ENCODE data around the gene EFCAB9.
"Not testable (repeated sequence)": the region's sequence is repeated elsewhere in the genome, so short reads cannot be mapped to it uniquely, and the experiment has no call there.

The EFCAB9 gene
- 0 to 0.19 (median 0) reads per million in 3 donors for total RNA-seq

DNA sequence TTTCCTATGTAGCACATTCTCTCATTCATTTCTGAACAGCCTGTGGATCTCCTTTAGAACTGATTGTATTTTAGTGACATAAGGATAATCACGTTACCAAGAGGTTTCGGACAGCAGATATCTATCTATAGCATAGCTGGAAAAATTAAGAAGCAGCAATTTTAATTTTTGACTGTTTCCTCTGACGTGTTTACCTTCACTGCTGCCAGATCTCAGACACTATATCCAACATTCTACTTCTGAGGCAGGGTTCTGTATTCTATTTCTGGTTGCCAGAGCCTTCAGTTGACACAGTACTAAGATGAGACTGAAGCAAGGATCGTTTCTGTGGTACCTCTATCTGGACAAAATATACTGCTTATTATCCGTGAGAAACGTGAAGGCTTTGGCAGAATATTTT is at the start of gene EFCAB9:
Gene EFCAB9, plus strand, starts transcription at position 301 of the 400 bp plus-strand sequence. Its CDS starts 1 bp downstream, at position 302.
- Histone ChIP-seq H3K27me3 (replicated peaks; ENCODE audit: control insufficient read depth, insufficient read depth, low read length, poor library complexity, severe bottlenecking) (no peaks in the 10 kb centered on the region), H3K4me3 (ENCODE audit: insufficient read depth, low read depth, low read length, poor library complexity, severe bottlenecking) (no peak within 1 kb of the TSS), H3K27ac (ENCODE audit: insufficient read depth, low read length, poor library complexity, severe bottlenecking) (no peak within 1 kb of the TSS), H3K9me3 (ENCODE audit: control insufficient read depth, low read length) (no peaks in the 10 kb centered on the region), H3K4me1 (ENCODE audit: control insufficient read depth, insufficient read depth, low read length, poor library complexity, severe bottlenecking) (no peaks in the 10 kb centered on the region), H3K36me3 (ENCODE audit: control insufficient read depth, insufficient read depth, low read length) (no peaks in the 10 kb centered on the region)
- DNase-seq = no peak

DNA sequence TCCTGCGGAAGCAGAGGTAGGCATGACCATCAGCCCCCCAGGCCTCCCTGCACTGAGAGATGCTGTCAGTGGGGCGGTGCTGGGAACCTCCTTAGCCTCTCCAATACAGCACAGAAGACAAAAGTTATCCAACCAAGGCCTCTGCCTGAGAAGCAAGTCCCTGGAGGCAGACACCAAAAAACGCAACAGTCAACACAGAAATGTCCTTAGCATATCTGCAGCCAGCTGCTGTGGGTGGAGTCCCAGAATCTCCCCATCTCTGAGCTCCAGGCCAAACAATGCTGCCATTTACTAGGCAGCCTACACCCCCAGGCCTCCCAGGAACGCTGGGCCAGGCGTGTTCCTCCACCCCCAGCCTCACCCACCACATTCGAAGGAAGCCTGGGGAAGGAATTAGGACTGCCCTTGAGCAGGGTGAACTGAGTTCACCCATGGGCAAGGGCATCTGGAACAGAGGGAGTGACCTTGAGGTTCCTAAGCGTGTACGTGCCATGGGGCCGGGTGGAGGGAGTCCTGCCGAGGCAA is 49.6 kb upstream of the EFCAB9 start:
- no peak for DNase-seq
- Histone ChIP-seq H3K36me3 (ENCODE audit: control insufficient read depth, insufficient read depth, low read length) (peaks cover 38% of the 10 kb centered on the region), H3K27ac (ENCODE audit: insufficient read depth, low read length, poor library complexity, severe bottlenecking) (no peak overlapping the region), H3K4me1 (ENCODE audit: control insufficient read depth, insufficient read depth, low read length, poor library complexity, severe bottlenecking) (peaks cover 38% of the 10 kb centered on the region), H3K4me3 (ENCODE audit: insufficient read depth, low read depth, low read length, poor library complexity, severe bottlenecking) (no peak overlapping the region), H3K27me3 (replicated peaks; ENCODE audit: control insufficient read depth, insufficient read depth, low read length, poor library complexity, severe bottlenecking) (no peaks in the 10 kb centered on the region), H3K9me3 (ENCODE audit: control insufficient read depth, low read length) (no peaks in the 10 kb centered on the region)

DNA sequence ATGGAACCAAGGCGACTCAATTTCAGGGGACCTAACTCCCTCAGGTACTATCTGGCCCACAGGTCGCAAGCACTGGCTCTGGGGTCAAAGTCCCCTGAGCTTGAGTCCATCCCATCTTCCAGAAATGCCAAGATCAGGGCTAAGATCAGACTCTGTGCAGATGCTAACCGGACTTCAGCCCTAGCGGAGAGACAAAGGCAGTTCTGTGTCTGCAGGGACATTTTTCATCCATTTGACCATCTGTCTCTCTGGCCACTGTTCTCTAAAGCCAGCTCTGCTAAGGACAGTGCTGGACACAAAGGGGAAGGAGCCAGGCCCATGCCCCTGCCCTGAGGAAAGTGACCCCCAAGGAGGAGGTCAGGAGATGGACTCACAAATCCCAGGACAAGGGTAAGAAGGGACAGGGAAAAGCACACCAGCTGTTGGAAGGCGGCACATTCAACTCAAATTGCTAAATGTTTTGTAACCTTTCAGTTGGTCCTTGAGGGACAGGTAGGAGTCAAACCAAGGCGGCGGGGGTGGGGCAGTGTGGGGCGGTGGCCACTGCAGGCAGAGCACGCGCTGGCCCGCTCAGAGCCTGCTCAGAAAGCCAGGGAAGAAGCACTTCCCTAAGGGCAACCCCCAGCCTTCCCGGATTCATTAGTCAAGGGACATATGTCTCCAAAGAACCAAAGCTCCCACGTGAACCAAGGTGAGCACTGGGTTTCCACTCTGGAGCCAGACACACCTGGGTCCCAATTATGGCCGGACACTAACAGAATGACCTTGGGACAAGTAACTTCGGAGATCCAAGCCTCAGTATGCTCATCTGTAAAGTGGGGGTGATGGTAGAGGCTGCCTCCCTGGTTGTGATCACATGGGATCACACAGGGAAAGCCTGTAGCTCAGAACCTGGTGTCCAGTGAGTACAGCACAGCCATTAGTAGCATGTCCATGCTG is 48.8 kb upstream of the EFCAB9 start:
- Histone ChIP-seq H3K9me3 (ENCODE audit: control insufficient read depth, low read length) (no peaks in the 10 kb centered on the region), H3K27me3 (replicated peaks; ENCODE audit: control insufficient read depth, insufficient read depth, low read length, poor library complexity, severe bottlenecking) (no peaks in the 10 kb centered on the region), H3K4me1 (ENCODE audit: control insufficient read depth, insufficient read depth, low read length, poor library complexity, severe bottlenecking) (peaks cover 34% of the 10 kb centered on the region), H3K27ac (ENCODE audit: insufficient read depth, low read length, poor library complexity, severe bottlenecking) (no peak overlapping the region), H3K36me3 (ENCODE audit: control insufficient read depth, insufficient read depth, low read length) (peaks cover 38% of the 10 kb centered on the region), H3K4me3 (ENCODE audit: insufficient read depth, low read depth, low read length, poor library complexity, severe bottlenecking) (no peak overlapping the region)
- no peak for DNase-seq

DNA sequence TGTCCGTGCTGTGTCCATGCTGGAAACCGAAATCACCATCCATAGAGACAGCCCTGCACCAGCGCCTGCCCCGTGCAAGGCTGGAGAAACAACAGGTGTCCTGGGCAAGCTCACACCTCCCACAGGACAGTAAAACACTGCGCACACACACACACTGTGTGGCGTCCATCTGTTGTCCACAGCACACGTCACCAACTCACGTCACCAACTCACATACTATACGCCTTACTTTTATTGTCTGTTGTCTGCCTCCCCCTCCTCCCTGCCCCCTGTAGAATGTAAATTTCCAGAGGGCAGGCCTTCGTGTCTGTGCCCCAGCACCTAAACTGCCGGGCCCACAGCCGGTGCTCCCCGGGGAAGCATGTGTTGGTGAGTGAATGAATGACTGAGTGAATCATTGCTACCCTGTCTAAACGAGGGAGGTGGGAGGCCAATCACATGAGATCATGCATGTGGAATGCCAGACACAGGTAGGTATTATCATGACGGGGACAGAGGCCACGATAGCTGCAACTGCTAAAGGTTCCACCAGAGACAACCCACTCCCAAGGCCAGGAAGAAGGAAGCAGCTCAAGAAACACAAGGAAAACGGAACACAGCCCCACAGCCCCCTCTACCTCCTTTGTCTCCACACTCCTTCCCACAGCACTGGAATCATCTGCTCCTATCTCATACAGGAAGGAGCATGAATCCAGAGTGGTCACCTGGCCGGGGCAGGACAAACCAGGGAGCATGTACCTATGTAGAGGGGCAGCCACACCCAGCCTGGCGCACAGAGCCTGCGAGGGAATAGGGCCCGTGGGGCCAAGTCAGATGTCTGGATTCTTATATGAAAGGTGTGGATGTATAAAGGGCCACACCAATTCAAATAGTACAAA is 47.9 kb upstream of the EFCAB9 start:
- DNase-seq = no peak
- H3K9me3 ChIP-seq (ENCODE audit: control insufficient read depth, low read length) = no peaks in the 10 kb centered on the region
- peak overlapping the region; percentile 42 for H3K27ac ChIP-seq (ENCODE audit: insufficient read depth, low read length, poor library complexity, severe bottlenecking)
- no peak overlapping the region for H3K4me3 ChIP-seq (ENCODE audit: insufficient read depth, low read depth, low read length, poor library complexity, severe bottlenecking)
- H3K36me3 ChIP-seq (ENCODE audit: control insufficient read depth, insufficient read depth, low read length) = peaks cover 38% of the 10 kb centered on the region
- H3K27me3 ChIP-seq (replicated peaks; ENCODE audit: control insufficient read depth, insufficient read depth, low read length, poor library complexity, severe bottlenecking) = no peaks in the 10 kb centered on the region
- H3K4me1 ChIP-seq (ENCODE audit: control insufficient read depth, insufficient read depth, low read length, poor library complexity, severe bottlenecking) = peaks cover 42% of the 10 kb centered on the region

DNA sequence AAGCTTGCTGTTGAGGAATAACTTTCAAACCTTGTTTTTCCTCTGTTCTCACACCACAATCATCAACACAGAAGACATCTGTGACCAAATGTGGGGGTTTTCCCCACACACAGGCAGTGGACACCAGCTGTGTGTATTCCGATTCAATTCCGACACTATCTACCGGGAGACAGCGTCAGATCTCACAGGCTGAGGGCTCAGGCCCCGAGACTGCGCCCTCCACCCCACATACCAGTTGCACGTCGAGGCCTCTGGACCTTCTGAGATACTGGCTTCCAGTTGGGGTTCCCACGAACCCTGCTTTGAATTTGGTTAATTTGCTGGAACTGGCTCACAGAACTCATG is 47.3 kb upstream of the EFCAB9 start:
- Histone ChIP-seq H3K9me3 (ENCODE audit: control insufficient read depth, low read length) (no peaks in the 10 kb centered on the region), H3K27ac (ENCODE audit: insufficient read depth, low read length, poor library complexity, severe bottlenecking) (peak overlapping the region; percentile 42), H3K4me1 (ENCODE audit: control insufficient read depth, insufficient read depth, low read length, poor library complexity, severe bottlenecking) (peaks cover 45% of the 10 kb centered on the region), H3K27me3 (replicated peaks; ENCODE audit: control insufficient read depth, insufficient read depth, low read length, poor library complexity, severe bottlenecking) (no peaks in the 10 kb centered on the region), H3K36me3 (ENCODE audit: control insufficient read depth, insufficient read depth, low read length) (peaks cover 35% of the 10 kb centered on the region), H3K4me3 (ENCODE audit: insufficient read depth, low read depth, low read length, poor library complexity, severe bottlenecking) (no peak overlapping the region)
- no peak for DNase-seq

DNA sequence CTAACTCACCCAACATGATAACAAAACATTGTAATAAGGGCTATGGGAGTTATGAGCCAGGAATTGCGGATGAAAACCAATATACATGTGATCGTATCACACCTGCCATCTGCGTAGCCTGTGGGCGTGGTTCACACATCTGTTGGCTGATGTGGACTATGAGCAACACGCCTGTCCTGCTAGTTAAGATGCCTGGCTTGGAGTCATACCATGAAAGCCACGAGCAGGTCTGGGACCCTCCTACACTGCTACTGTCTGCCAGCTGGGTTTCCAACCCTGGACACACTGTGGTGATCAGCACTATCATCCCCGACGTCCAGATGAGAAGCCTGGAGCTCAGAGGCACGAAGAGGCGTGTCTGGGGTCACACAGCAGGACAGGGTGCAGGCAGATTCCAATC is 46.1 kb upstream of the EFCAB9 start:
- Histone ChIP-seq H3K9me3 (ENCODE audit: control insufficient read depth, low read length) (no peaks in the 10 kb centered on the region), H3K4me3 (ENCODE audit: insufficient read depth, low read depth, low read length, poor library complexity, severe bottlenecking) (no peak overlapping the region), H3K36me3 (ENCODE audit: control insufficient read depth, insufficient read depth, low read length) (peaks cover 42% of the 10 kb centered on the region), H3K27me3 (replicated peaks; ENCODE audit: control insufficient read depth, insufficient read depth, low read length, poor library complexity, severe bottlenecking) (no peaks in the 10 kb centered on the region), H3K27ac (ENCODE audit: insufficient read depth, low read length, poor library complexity, severe bottlenecking) (peak overlapping the region; percentile 21), H3K4me1 (ENCODE audit: control insufficient read depth, insufficient read depth, low read length, poor library complexity, severe bottlenecking) (peaks cover 41% of the 10 kb centered on the region)
- DNase-seq = no peak

DNA sequence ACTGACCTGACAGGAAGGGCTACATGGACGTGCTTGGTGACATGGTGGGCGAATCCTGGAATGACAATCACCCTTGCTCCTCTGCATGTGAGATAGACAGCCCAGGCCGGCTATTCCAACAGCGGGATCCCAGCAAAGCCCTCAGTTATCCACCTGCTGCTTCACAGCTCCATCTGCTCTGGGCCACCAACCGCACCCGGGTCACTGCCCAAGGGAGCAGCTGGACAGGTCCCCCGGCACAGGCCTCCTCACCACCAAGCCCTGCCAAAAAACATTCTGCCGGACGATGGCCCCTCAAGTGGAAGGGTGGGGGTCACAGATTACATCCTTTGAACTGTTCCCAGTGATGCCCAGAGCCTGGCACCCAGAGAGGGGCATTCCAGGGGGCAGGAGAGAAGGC is 45.6 kb upstream of the EFCAB9 start:
- Histone ChIP-seq H3K9me3 (ENCODE audit: control insufficient read depth, low read length) (no peaks in the 10 kb centered on the region), H3K27ac (ENCODE audit: insufficient read depth, low read length, poor library complexity, severe bottlenecking) (peak overlapping the region; percentile 4), H3K4me3 (ENCODE audit: insufficient read depth, low read depth, low read length, poor library complexity, severe bottlenecking) (no peak overlapping the region), H3K36me3 (ENCODE audit: control insufficient read depth, insufficient read depth, low read length) (peaks cover 45% of the 10 kb centered on the region), H3K4me1 (ENCODE audit: control insufficient read depth, insufficient read depth, low read length, poor library complexity, severe bottlenecking) (peaks cover 40% of the 10 kb centered on the region), H3K27me3 (replicated peaks; ENCODE audit: control insufficient read depth, insufficient read depth, low read length, poor library complexity, severe bottlenecking) (no peaks in the 10 kb centered on the region)
- DNase-seq = no peak

DNA sequence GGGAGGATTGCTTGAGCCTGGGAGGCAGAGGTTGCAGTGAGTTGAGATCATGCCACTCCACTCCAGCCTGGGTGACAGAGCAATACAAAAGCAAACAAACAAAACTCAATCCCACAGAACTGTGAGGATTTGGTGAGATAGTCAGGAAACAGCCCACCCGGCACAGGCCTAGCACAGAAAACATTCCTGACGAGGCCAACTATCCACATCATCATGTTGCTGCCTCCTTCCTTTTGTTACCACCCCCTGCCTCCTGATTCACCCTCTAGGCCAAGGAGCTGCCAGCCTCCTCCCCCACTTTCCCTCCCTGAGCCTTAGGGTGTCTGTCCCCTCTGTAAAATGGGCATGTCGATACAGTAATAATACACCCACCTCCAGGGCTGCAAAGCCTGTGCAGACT is 44.9 kb upstream of the EFCAB9 start:
- Histone ChIP-seq H3K4me3 (ENCODE audit: insufficient read depth, low read depth, low read length, poor library complexity, severe bottlenecking) (no peak overlapping the region), H3K9me3 (ENCODE audit: control insufficient read depth, low read length) (no peaks in the 10 kb centered on the region), H3K4me1 (ENCODE audit: control insufficient read depth, insufficient read depth, low read length, poor library complexity, severe bottlenecking) (peaks cover 37% of the 10 kb centered on the region), H3K27me3 (replicated peaks; ENCODE audit: control insufficient read depth, insufficient read depth, low read length, poor library complexity, severe bottlenecking) (no peaks in the 10 kb centered on the region), H3K27ac (ENCODE audit: insufficient read depth, low read length, poor library complexity, severe bottlenecking) (peak overlapping the region; percentile 14), H3K36me3 (ENCODE audit: control insufficient read depth, insufficient read depth, low read length) (peaks cover 52% of the 10 kb centered on the region)
- DNase-seq = no peak

DNA sequence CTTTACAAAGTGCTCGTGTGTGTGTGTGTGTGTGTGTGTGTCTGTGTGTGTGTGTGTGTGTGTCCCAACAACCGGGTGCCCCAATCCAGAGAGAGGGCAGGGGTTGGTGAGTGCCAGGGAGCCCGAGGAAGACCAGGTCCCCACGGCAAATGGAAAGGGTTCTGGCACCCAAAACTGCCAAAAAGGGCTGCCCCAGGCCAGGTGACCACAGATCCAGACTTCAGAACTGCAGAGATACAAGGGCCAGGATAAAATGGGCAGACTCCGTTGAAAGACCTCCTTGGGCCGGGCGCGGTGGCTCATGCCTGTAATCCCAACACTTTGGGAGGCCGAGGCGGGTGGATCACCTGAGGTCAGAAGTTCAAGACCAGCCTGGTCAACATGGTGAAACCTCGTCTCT is 44.5 kb upstream of the EFCAB9 start:
- DNase-seq; H3K9me3 ChIP-seq (ENCODE audit: control insufficient read depth, low read length); H3K27me3 ChIP-seq (replicated peaks; ENCODE audit: control insufficient read depth, insufficient read depth, low read length, poor library complexity, severe bottlenecking); H3K4me3 ChIP-seq (ENCODE audit: insufficient read depth, low read depth, low read length, poor library complexity, severe bottlenecking): not testable (repeated sequence)
- Histone ChIP-seq H3K4me1 (ENCODE audit: control insufficient read depth, insufficient read depth, low read length, poor library complexity, severe bottlenecking) (peaks cover 37% of the 10 kb centered on the region), H3K36me3 (ENCODE audit: control insufficient read depth, insufficient read depth, low read length) (peaks cover 55% of the 10 kb centered on the region), H3K27ac (ENCODE audit: insufficient read depth, low read length, poor library complexity, severe bottlenecking) (peak overlapping the region; percentile 14)
